GM21723 (cell line): ENCODE data around the gene SLC35A3.
A peak's percentile ranks its signal among the peaks of the same experiment; 100 is the strongest.
"Not testable (repeated sequence)": the region's sequence is repeated elsewhere in the genome, so short reads cannot be mapped to it uniquely, and the experiment has no call there.

Experiments used
- ATAC-seq: cut with Tn5 transposase; IDR thresholded peaks from one replicate; pipeline ENCODE4 v1.9.1; 2021; ENCODE audit warnings: mild to moderate bottlenecking, moderate library complexity; ENCODE audit not compliant: unreplicated experiment

Gene SLC35A3

GRCh38 chr1:99970713-99971255, 988 bp downstream of the SLC35A3 start:
- ATAC-seq = no peak

GRCh38 chr1:99972066-99972465, 2.3 kb downstream of the SLC35A3 start:
- ATAC-seq = not testable (repeated sequence)

GRCh38 chr1:99975529-99975928, 5.7 kb downstream of the SLC35A3 start:
- no peak for ATAC-seq

- ATAC-seq = not testable (repeated sequence)
Measured at GRCh38 chr1:99977326-99977725, 7.5 kb downstream of the SLC35A3 start.

GRCh38 chr1:99978218-99978617, 8.4 kb downstream of the SLC35A3 start:
- no peak for ATAC-seq

- no peak for ATAC-seq
Measured at GRCh38 chr1:99979091-99979490, 9.3 kb downstream of the SLC35A3 start.

- no peak for ATAC-seq
Measured at GRCh38 chr1:99980928-99981327, 11.1 kb downstream of the SLC35A3 start.

GRCh38 chr1:99986656-99987225, 16.9 kb downstream of the SLC35A3 start:
- no peak for ATAC-seq

- ATAC-seq = no peak
Measured at GRCh38 chr1:99988210-99988765, 18.5 kb downstream of the SLC35A3 start.

GRCh38 chr1:99992044-99992722, 22.4 kb downstream of the SLC35A3 start:
- no peak for ATAC-seq

GRCh38 chr1:99992760-99993467, 23.1 kb downstream of the SLC35A3 start:
- ATAC-seq = no peak

GRCh38 chr1:99993468-99993845, 23.7 kb downstream of the SLC35A3 start:
- no peak for ATAC-seq

- no peak for ATAC-seq
Measured at GRCh38 chr1:99994496-99994895, 24.7 kb downstream of the SLC35A3 start.

- no peak for ATAC-seq
Measured at GRCh38 chr1:99996951-99997350, 27.2 kb downstream of the SLC35A3 start.

- ATAC-seq = no peak
Measured at GRCh38 chr1:100001462-100001861, 31.7 kb downstream of the SLC35A3 start.

- no peak for ATAC-seq
Measured at GRCh38 chr1:100005424-100005823, 35.6 kb downstream of the SLC35A3 start.

- no peak for ATAC-seq
Measured at GRCh38 chr1:100006688-100007087, 36.9 kb downstream of the SLC35A3 start.

GRCh38 chr1:100009458-100009857, 39.7 kb downstream of the SLC35A3 start:
- no peak for ATAC-seq

- no peak for ATAC-seq
Measured at GRCh38 chr1:100010804-100011203, 41.0 kb downstream of the SLC35A3 start.

- no peak for ATAC-seq
Measured at GRCh38 chr1:100019220-100019619, 49.4 kb downstream of the SLC35A3 start.

GRCh38 chr1:100023482-100023881, 53.7 kb downstream of the SLC35A3 start:
- no peak for ATAC-seq

- ATAC-seq = peak; percentile 49
Measured at GRCh38 chr1:100027212-100027611, 57.4 kb downstream of the SLC35A3 start.
